NCI-H146 treated with DMSO at 0.1 percent for 48 hours (cell line): Measurements from ENCODE around the gene CDK19.
"Not testable (repeated sequence)": the region's sequence is repeated elsewhere in the genome, so short reads cannot be mapped to it uniquely, and the experiment has no call there.

Experiments
- DNase-seq: peaks from one replicate; lab custom pipeline; 2025; ENCODE audit not compliant: unreplicated experiment; lab: John Stamatoyannopoulos, UW

The CDK19 gene

GRCh38 chr6:110628330-110628729 is 186.9 kb downstream of the CDK19 start:
- DNase-seq, result no peak

GRCh38 chr6:110626442-110626841 is 188.8 kb downstream of the CDK19 start:
- no peak for DNase-seq

GRCh38 chr6:110625883-110626282 is 189.4 kb downstream of the CDK19 start:
- DNase-seq, result no peak

DNA sequence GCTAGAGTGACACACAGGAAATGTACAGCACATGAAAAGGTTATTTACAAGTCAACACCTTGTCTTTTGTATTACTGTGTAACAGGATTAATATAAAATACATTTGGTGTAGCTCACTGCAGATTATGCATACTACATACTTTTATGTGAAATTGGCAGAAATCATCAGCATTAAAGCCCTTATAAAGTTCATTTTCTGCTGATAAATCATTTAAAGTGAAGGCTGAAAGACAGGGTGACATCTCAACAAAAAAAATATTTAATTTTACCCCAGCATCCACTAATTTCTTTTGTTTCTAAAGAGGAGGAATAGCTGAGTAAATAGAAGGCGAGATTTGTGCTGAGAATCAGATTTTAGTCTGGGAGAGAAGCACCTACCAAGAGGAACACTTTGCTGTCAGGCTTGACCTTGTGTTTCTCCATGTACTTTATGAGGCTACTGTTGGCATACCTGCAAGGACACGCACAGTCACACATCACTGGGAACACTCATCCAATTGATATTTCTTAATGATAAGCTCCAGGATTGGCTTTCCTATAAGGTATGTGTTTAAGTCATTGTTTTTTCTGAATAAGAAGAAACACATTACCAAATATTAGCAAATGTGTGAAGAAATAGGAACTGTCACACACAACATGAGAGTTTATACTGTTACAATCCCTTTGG is 192.2 kb downstream of the CDK19 start:
- no peak for DNase-seq

DNA sequence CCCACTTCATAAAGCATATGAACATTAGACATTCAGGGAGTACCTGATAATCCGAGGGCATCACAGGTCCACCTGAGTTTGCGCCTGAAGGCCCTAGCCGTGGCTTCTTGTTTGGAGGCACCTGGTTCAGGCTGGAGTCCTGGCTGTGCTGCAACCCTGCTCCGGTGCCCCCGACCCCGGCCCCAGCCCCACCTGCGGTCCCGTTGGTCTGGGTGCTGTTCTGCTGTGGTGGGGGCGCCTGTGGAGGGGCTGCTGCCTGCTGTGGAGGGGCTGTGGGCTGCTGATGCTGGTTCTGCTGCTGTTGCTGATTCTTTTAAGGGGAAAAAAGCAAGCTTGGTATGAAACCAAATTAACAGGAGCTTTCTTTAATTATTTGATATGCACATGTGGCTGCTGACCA is 194.2 kb downstream of the CDK19 start:
- DNase-seq, result no peak

- no peak for DNase-seq
These were observed 195.2 kb downstream of the CDK19 start for GRCh38 chr6:110620065-110620464.

DNA sequence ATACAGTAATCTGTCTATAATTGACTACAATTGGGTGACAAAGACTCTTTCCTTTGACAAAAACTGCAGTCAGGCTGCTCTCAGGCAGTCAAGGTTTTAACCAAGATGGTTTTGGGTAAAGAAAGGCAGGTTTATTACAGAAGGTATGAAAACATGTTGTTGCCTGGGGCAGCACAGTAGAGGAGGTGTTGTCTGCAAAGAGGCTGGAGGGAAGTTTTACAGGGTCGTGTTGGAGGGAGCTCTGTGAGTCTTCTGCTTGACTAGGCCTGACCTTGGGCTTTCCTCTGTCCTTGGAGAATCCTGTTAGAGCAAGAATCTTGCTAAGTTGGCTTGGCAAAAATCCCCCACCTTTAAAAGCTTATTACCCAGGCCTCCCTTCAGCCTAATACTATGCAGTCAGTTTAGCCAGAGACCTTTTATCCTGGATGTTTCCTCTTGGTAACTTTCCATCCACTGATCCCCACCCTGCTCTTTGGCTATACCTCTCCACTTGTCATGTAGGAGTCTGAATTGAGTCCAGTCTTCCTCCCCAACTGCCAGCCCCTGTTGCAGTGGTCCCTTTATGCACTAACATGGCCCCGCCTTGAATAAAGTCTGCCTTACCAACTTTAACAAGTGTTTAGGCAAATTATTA is 195.9 kb downstream of the CDK19 start:
- DNase-seq, result no peak

GRCh38 chr6:110618591-110619267 is 196.5 kb downstream of the CDK19 start:
- DNase-seq, result no peak

GRCh38 chr6:110617057-110617456 is 198.2 kb downstream of the CDK19 start:
- DNase-seq, result no peak

- no peak for DNase-seq
These were observed 199.5 kb downstream of the CDK19 start for GRCh38 chr6:110615722-110616121.

DNA sequence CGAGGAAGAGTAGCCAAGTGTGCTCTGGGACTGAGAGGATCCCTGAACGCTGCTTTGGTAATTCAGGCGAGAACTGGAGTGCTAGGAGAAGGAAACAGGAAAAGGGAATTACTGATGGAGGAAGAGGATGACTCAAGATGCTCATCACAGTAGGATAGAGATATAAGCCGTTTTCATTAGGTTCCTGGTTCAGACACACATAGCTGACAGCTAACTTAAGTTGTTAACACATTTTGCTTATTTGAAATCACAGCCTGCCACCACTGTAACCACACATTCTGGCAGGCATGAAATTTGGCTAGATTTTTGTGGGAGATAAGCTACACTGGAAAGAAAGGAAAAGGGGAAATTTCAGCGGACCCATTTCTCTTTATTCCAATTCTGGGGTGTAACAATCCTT is 200.7 kb downstream of the CDK19 start:
- DNase-seq, result no peak

- DNase-seq, result no peak
These were observed 201.2 kb downstream of the CDK19 start for GRCh38 chr6:110614106-110614505.

DNA sequence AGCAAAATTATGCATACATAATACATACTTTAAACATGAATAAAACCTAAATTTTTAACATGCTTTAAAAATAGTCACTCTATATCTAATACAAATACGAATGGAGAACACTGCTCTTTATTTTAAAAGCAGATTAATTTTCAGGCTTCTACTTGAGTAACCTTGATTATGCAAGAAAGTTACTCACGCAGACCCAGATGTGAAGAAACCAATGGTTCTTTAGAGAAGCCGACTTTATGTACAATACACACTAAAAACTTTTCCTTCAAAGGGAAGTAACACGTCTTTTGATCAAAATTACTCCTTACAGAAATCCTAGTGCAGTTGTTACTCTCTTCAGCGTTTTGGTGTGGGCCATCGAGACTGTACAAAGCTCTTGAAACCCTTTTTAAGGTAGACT is 201.9 kb downstream of the CDK19 start:
- DNase-seq, result no peak

- DNase-seq, result no peak
These were observed 203.0 kb downstream of the CDK19 start for GRCh38 chr6:110612298-110612697.

GRCh38 chr6:110609101-110609500 is 206.2 kb downstream of the CDK19 start:
- DNase-seq, result no peak

DNA sequence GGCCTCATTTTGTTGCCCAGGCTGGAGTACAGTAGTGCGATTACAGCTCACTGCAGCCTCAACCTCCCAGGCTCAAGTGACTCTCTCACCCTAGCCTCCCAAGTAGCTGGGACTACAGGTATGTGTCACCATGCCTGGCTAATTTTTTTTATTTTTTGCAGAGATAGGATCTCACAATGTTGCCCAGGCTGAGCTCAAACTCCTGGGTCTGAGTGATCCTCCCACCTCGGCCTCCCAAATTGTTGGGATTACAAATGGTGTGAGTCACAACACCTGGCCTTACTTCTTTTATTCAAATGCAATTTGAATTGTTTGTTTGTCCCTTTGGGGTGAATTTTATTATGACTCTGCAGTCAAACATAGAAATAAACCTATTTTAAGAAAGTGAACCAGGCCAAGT is 207.1 kb downstream of the CDK19 start:
- DNase-seq, result no peak

DNA sequence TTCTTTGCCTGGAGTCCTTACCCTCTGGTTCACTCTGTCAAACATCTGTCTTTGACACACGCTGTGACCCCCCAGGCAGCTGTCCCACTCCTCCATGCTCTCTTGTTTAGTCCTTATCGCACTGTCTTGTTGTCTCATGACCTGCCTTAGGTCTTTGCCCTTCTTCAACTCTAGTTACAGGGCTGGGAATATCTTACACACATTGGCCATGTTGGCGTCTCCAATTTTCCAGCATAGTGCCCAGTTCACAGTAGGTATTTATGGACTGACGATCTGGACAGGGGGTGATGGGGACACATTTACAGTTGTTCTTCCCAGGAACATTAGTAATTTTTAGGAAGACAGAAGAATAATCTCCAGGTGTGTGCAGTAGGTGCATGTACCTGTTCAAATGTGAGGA is 209.1 kb downstream of the CDK19 start:
- DNase-seq, result no peak

DNA sequence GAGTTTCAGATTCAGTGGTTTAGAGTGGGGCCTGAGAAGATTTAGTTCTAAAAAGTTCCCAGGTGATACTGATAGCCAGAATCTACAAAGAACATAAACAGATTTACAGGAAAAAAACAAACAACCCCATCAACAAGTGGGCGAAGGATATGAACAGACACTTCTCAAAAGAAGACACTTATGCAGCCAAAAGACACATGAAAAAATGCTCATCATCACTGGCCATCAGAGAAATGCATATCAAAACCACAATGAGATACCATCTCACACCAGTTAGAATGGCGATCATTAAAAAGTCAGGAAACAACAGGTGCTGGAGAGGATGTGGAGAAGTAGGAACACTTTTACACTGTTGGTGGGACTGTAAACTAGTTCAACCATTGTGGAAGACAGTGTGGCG is 214.6 kb downstream of the CDK19 start:
- not testable (repeated sequence) for DNase-seq

GRCh38 chr6:110597761-110598160 is 217.5 kb downstream of the CDK19 start:
- no peak for DNase-seq

GRCh38 chr6:110596354-110596753 is 218.9 kb downstream of the CDK19 start:
- DNase-seq, result no peak

- DNase-seq, result no peak
These were observed 220.2 kb downstream of the CDK19 start for GRCh38 chr6:110595112-110595511.

GRCh38 chr6:110593637-110594036 is 221.6 kb downstream of the CDK19 start:
- DNase-seq, result no peak
